Measurements from ENCODE around the gene DOCK1.

DOCK1 gene

GRCh38 chr10:127043301-127043700, 138.1 kb downstream of the DOCK1 start:
- DNase-seq = no peak

- no peak for DNase-seq
Observed at GRCh38 chr10:127044186-127044585, 139.0 kb downstream of the DOCK1 start.

GRCh38 chr10:127046975-127047877, 142.0 kb downstream of the DOCK1 start:
- DNase-seq = no peak

GRCh38 chr10:127047878-127048238, 142.6 kb downstream of the DOCK1 start:
- no peak for DNase-seq

GRCh38 chr10:127048630-127049029, 143.4 kb downstream of the DOCK1 start:
- no peak for DNase-seq

- DNase-seq = no peak
Observed at GRCh38 chr10:127052001-127052400, 146.8 kb downstream of the DOCK1 start.

- DNase-seq = no peak
Observed at GRCh38 chr10:127055263-127055662, 150.0 kb downstream of the DOCK1 start.

GRCh38 chr10:127059314-127059713, 154.1 kb downstream of the DOCK1 start:
- DNase-seq = no peak

- DNase-seq = no peak
Observed at GRCh38 chr10:127063762-127064161, 158.5 kb downstream of the DOCK1 start.

- no peak for DNase-seq
Observed at GRCh38 chr10:127064474-127064873, 159.2 kb downstream of the DOCK1 start.

- DNase-seq = no peak
Observed at GRCh38 chr10:127067542-127068194, 162.4 kb downstream of the DOCK1 start.

- DNase-seq = no peak
Observed at GRCh38 chr10:127068485-127068884, 163.3 kb downstream of the DOCK1 start.

GRCh38 chr10:127069436-127069835, 164.2 kb downstream of the DOCK1 start:
- no peak for DNase-seq

- DNase-seq = no peak
Observed at GRCh38 chr10:127071126-127071525, 165.9 kb downstream of the DOCK1 start.

GRCh38 chr10:127073666-127074065, 168.4 kb downstream of the DOCK1 start:
- DNase-seq = no peak

GRCh38 chr10:127079392-127079791, 174.2 kb downstream of the DOCK1 start:
- DNase-seq = no peak

- DNase-seq = no peak
Observed at GRCh38 chr10:127080317-127080716, 175.1 kb downstream of the DOCK1 start.

- no peak for DNase-seq
Observed at GRCh38 chr10:127081851-127082345, 176.7 kb downstream of the DOCK1 start.

- DNase-seq = no peak
Observed at GRCh38 chr10:127082651-127083050, 177.4 kb downstream of the DOCK1 start.

GRCh38 chr10:127085957-127086356, 180.7 kb downstream of the DOCK1 start:
- DNase-seq = no peak

- DNase-seq = no peak
Observed at GRCh38 chr10:127088908-127089307, 183.7 kb downstream of the DOCK1 start.

GRCh38 chr10:127089446-127089845, 184.2 kb downstream of the DOCK1 start:
- DNase-seq = no peak

GRCh38 chr10:127090138-127090537, 184.9 kb downstream of the DOCK1 start:
- no peak for DNase-seq

GRCh38 chr10:127091354-127091753, 186.1 kb downstream of the DOCK1 start:
- DNase-seq = no peak
